ENCODE measurements around the gene GALNS.

DNA sequence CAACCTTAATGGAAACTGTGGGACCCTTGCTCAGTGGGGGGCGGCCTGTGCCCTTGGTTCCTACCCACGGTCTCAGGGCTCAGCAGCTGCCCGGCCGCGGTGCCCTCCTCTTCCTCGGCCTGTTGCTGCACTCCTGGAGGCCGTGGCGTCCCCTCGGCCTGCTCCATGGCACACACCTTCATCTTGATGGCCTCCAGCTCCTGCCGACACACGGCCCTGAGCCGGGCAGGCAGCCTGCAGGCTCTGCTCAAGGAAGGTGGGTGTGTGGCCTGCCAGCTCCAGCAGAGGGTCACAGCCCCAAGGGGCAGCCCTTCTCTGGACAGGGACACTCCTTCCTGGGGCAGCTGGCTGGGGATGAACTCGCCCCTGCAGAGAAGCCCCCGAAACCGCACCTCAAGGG is 9.0 kb upstream of the GALNS start:
- TF ChIP-seq CTCF (IDR thresholded peaks at IDR 0.05) (no peak), POLR2A (IDR thresholded peaks at IDR 0.05) (no peak), EP300 (IDR thresholded peaks at IDR 0.05) (no peak)
